Esophagus muscularis mucosa (tissue), 4 donors: Measurements from ENCODE around the gene ST8SIA2. TPM values are rescaled to one million over a fixed set of nuclear protein-coding genes. Genes with fewer than 3 reads are reported as not detected.

Experiments
- DNase-seq: peaks from one replicate; pipeline ENCODE4 v3.0.0-alpha.2; 2017; ENCODE audit errors: extremely low spot score
- H3K27ac ChIP-seq, 4 donors: fragments of 200-600 bp; sonication (generic); replicated peaks in 1 of 4; 1 replicate in 3 of 4; 2 replicates in 1 of 4; pipeline ENCODE4 v1.5.1; 2016 to 2019; ENCODE audit warnings: mild to moderate bottlenecking in 1 of 4
- H3K27me3 ChIP-seq, 4 donors: fragments of 200-600 bp; sonication (generic); one replicate each; pipeline versions ENCODE4 v1.5.1 to v1.6.0; 2016 to 2019
- H3K36me3 ChIP-seq, 4 donors: fragments of 200-600 bp; sonication (generic); one replicate each; pipeline ENCODE4 v1.5.1; 2016 to 2019
- H3K4me1 ChIP-seq, 4 donors: fragments of 200-600 bp; sonication (generic); one replicate each; pipeline ENCODE4 v1.5.1; 2016 to 2019
- H3K4me3 ChIP-seq, 4 donors: fragments of 200-600 bp; sonication (generic); 1 replicate in 2 of 4; 2 replicates in 2 of 4; pipeline ENCODE4 v1.5.1; 2016 to 2019; ENCODE audit warnings: mild to moderate bottlenecking in 4 of 4, moderate library complexity in 1 of 4
- H3K9me3 ChIP-seq, 4 donors: fragments of 200-600 bp; sonication (generic); 1 replicate in 3 of 4; 2 replicates in 1 of 4; pipeline ENCODE4 v1.5.1; 2016 to 2019
- CTCF ChIP-seq, 3 experiments: fragments of 200-600 bp in 2 of 3; fragments of 450-650 bp in 1 of 3; sonication (generic) in 2 of 3; IDR thresholded peaks; one replicate each; pipeline ENCODE4 v1.5.1; 2017 to 2019; ENCODE audit warnings: antibody characterized with exemption in 3 of 3, mild to moderate bottlenecking in 2 of 3, moderate library complexity in 1 of 3
- EP300 ChIP-seq: sonication (generic); formaldehyde crosslinking; IDR thresholded peaks from one replicate; pipeline ENCODE4 v1.6.1; 2017; ENCODE audit warnings: antibody characterized with exemption
- POLR2A ChIP-seq: fragments of 450-650 bp; IDR thresholded peaks from one replicate; pipeline ENCODE4 v1.6.1; 2017; ENCODE audit warnings: antibody characterized with exemption, moderate library complexity, mild to moderate bottlenecking, low read depth
- POLR2AphosphoS5 ChIP-seq, 2 donors: sonication (generic); formaldehyde crosslinking; IDR thresholded peaks; one replicate each; pipeline ENCODE4 v1.6.1; 2017; ENCODE audit warnings: antibody characterized with exemption in 2 of 2
- WGBS: methylation state at CpG from one replicate; pipeline ENCODE4 v1.1.5; 2018; 5-methylcytosine and 5-hydroxymethylcytosine counted together
- intact Hi-C: fragments of 100-400 bp; cut with DNase I; formaldehyde crosslinking; loops from one replicate; pipeline ENCODE4 v1.15.1; 2023
- total RNA-seq, 4 donors: library from RNA; depleted of rRNA; stranded (reverse); fragments of >200 nt; gene quantifications; one replicate each; pipeline versions ENCODE4 v1.1.0 to v1.2.1, GENCODE V29; 2016

Gene ST8SIA2
- total RNA-seq, 4 donors from 2014 or later, result 0.13 to 0.57 (median 0.50) TPM; not detected in 1

- no peak for TF ChIP-seq CTCF (IDR thresholded peaks at IDR 0.05)
- no peak for TF ChIP-seq POLR2AphosphoS5 (IDR thresholded peaks at IDR 0.05)
- TF ChIP-seq EP300, result no peak
- TF ChIP-seq POLR2A, result no peak
- no peaks in the 10 kb centered on the region for H3K36me3 ChIP-seq
- H3K27ac ChIP-seq, result no peak overlapping the region
- no peak for DNase-seq
- peaks cover 0 to 83% (median 18%) of the 10 kb centered on the region in 4 donors for H3K27me3 ChIP-seq
- intact Hi-C loops, result no loop called here
- peaks cover 0 to 21% (median 19%) of the 10 kb centered on the region in 4 donors for H3K4me1 ChIP-seq
- WGBS, result 3% methylated on average over 27 of the region's 78 CpGs
- H3K4me3 ChIP-seq, result peak overlapping the region; percentile 29 to 38 (median 32)
- H3K9me3 ChIP-seq, result no peaks in the 10 kb centered on the region
These were observed 822 bp downstream of the ST8SIA2 start for GRCh38 chr15:92394309-92395097.

- Histone ChIP-seq H3K4me3 (peak overlapping the region in 2 of 4 donors; percentile 29 to 38), H3K27ac (no peak overlapping the region), H3K4me1 (peaks cover 0 to 21% (median 19%) of the 10 kb centered on the region in 4 donors), H3K9me3 (no peaks in the 10 kb centered on the region), H3K27me3 (peaks cover 0 to 81% (median 18%) of the 10 kb centered on the region in 4 donors), H3K36me3 (no peaks in the 10 kb centered on the region)
- no peak for TF ChIP-seq CTCF (IDR thresholded peaks at IDR 0.05)
- TF ChIP-seq EP300, result no peak
- TF ChIP-seq POLR2AphosphoS5 (IDR thresholded peaks at IDR 0.05), result no peak
- TF ChIP-seq POLR2A, result no peak
- WGBS, result 61% methylated on average over 19 of the region's 22 CpGs
- no peak for DNase-seq
- intact Hi-C loops, result no loop called here
These were observed 1.5 kb downstream of the ST8SIA2 start for GRCh38 chr15:92395098-92395635.

GRCh38 chr15:92399271-92399950, 5.7 kb downstream of the ST8SIA2 start:
- intact Hi-C loops, result no loop called here
- no peak for TF ChIP-seq CTCF (IDR thresholded peaks at IDR 0.05)
- TF ChIP-seq POLR2A, result no peak
- TF ChIP-seq POLR2AphosphoS5 (IDR thresholded peaks at IDR 0.05), result no peak
- TF ChIP-seq EP300, result no peak
- no peak for DNase-seq
- Histone ChIP-seq H3K27ac (no peak overlapping the region), H3K9me3 (no peaks in the 10 kb centered on the region), H3K36me3 (no peaks in the 10 kb centered on the region), H3K27me3 (peaks cover 0 to 57% (median 4%) of the 10 kb centered on the region in 4 donors), H3K4me1 (peaks cover 0 to 6% (median 6%) of the 10 kb centered on the region in 4 donors), H3K4me3 (no peak overlapping the region)
- 81% methylated on average over 8 of the region's 8 CpGs for WGBS

- TF ChIP-seq CTCF (IDR thresholded peaks at IDR 0.05), result no peak
- TF ChIP-seq POLR2A, result no peak
- TF ChIP-seq EP300, result no peak
- no peak for TF ChIP-seq POLR2AphosphoS5 (IDR thresholded peaks at IDR 0.05)
- Histone ChIP-seq H3K9me3 (no peaks in the 10 kb centered on the region), H3K27ac (no peak overlapping the region), H3K27me3 (peaks cover 0 to 45% (median 0%) of the 10 kb centered on the region in 4 donors), H3K36me3 (no peaks in the 10 kb centered on the region), H3K4me3 (no peak overlapping the region), H3K4me1 (no peaks in the 10 kb centered on the region)
- whole genome bisulfite sequencing, result 72% methylated on average over 8 of the region's 8 CpGs
- DNase-seq, result no peak
- intact Hi-C loops, result no loop called here
These were observed 6.9 kb downstream of the ST8SIA2 start for GRCh38 chr15:92400573-92400972.
